Adrenal gland (tissue), 12 donors: ENCODE results near the gene TUBGCP6. TPM values are rescaled to one million over a fixed set of nuclear protein-coding genes. Genes with fewer than 3 reads are reported as not detected.

Experiments
- DNase-seq, 7 donors: peaks; one replicate each; pipeline ENCODE4 v3.0.0-alpha.2; 2019 to 2020
- H3K27ac ChIP-seq, 5 donors: fragments of 200-600 bp; sonication (generic) in 4 of 5; 1 replicate in 3 of 5; 2 replicates in 2 of 5; pipeline versions ENCODE4 v1.5.1 to v1.8.0; 2016 to 2020; ENCODE audit warnings: mild to moderate bottlenecking in 1 of 5
- H3K27me3 ChIP-seq: fragments of 200-600 bp; 2 replicates; pipeline ENCODE4 v1.8.0; 2021
- H3K36me3 ChIP-seq, 2 donors: fragments of 200-600 bp; replicated peaks in 1 of 2; 1 replicate in 1 of 2; 2 replicates in 1 of 2; pipeline versions ENCODE4 v1.5.1 to v1.8.0; 2018 to 2022
- H3K4me1 ChIP-seq, 2 donors: fragments of 200-600 bp; replicated peaks in 1 of 2; 1 replicate in 1 of 2; 2 replicates in 1 of 2; pipeline versions ENCODE4 v1.5.1 to v1.8.0; 2018 to 2021
- H3K4me3 ChIP-seq, 4 donors: fragments of 200-600 bp; sonication (generic) in 3 of 4; one replicate each; pipeline ENCODE4 v1.5.1; 2016 to 2018
- H3K9me3 ChIP-seq, 3 donors: fragments of 200-600 bp; sonication (generic) in 1 of 3; replicated peaks in 1 of 3; 1 replicate in 2 of 3; 2 replicates in 1 of 3; pipeline versions ENCODE4 v1.5.1 to v1.8.0; 2016 to 2021
- POLR2A ChIP-seq, 2 donors: fragments of 450-650 bp; IDR thresholded peaks; one replicate each; pipeline ENCODE4 v1.6.1; 2017; ENCODE audit warnings: antibody characterized with exemption in 2 of 2, mild to moderate bottlenecking in 2 of 2, moderate library complexity in 1 of 2
- WGBS, 4 donors: extraction: QIAGEN DNeasy Blood & Tissue Kit in 2 of 4; methylation state at CpG; one replicate each; pipeline versions ENCODE4 v1.1.5 to v1.1.7; 2013 to 2017; 5-methylcytosine and 5-hydroxymethylcytosine counted together
- intact Hi-C, 2 donors: fragments of 100-400 bp; cut with DNase I; formaldehyde crosslinking; loops; one replicate each; pipeline versions ENCODE4 v1.14.1 to v1.15.0; 2022 to 2023
- polyA plus RNA-seq, 3 donors: library from polyadenylated mRNA; stranded (reverse); fragments of 200-250 nt in 2 of 3; fragments of 350-450 nt in 1 of 3; fragmentation: Illumina TruSeq in 1 of 3; extraction: RNeasy Lipid Tissue Mini Kit (QIAGEN cat#74804) in 1 of 3; gene quantifications; one replicate each; pipeline ENCODE4 v1.2.3, GENCODE V29; 2013 to 2014
- total RNA-seq, 9 donors: library from RNA; depleted of rRNA in 4 of 9; stranded (reverse); fragments of >200 nt in 4 of 9; fragments of 120-200 nt in 1 of 9; fragmentation: NEBNext Ultra II Directional in 1 of 9; extraction: Animal tissue kit (Norgen Biotek cat#: 25700) in 1 of 9; gene quantifications; one replicate each; pipeline versions ENCODE4 v1.1.0 to v1.2.4, GENCODE V29; 2013 to 2023
- TF ChIP-seq, protein P1 (sequence below), 6 experiments: fragments of 450-650 bp in 4 of 6; fragments of 200-600 bp in 2 of 6; sonication (generic) in 1 of 6; IDR thresholded peaks; 1 replicate in 5 of 6; 2 replicates in 1 of 6; pipeline versions ENCODE4 v1.5.1 to v1.8.0; 2016 to 2021; ENCODE audit warnings: antibody characterized with exemption in 6 of 6, mild to moderate bottlenecking in 2 of 6, moderate library complexity in 1 of 6
- donor health status: healthy with polysubstance abuse.
- donor health status: Bipolar disorder and iron deficiency.
- donor health status: DM: yes; HTN: yes; CAD: no.
- donor health status: DM: no; HTN: no; CAD: no.
- donor health status: DM: no; HTN: no; CAD: no.
- donor health status: DM: yes; HTN: yes; CAD: no.

The TUBGCP6 gene
- total and polyA plus RNA-seq, 12 donors = 8.3 to 171 (median 47.4) TPM

DNA sequence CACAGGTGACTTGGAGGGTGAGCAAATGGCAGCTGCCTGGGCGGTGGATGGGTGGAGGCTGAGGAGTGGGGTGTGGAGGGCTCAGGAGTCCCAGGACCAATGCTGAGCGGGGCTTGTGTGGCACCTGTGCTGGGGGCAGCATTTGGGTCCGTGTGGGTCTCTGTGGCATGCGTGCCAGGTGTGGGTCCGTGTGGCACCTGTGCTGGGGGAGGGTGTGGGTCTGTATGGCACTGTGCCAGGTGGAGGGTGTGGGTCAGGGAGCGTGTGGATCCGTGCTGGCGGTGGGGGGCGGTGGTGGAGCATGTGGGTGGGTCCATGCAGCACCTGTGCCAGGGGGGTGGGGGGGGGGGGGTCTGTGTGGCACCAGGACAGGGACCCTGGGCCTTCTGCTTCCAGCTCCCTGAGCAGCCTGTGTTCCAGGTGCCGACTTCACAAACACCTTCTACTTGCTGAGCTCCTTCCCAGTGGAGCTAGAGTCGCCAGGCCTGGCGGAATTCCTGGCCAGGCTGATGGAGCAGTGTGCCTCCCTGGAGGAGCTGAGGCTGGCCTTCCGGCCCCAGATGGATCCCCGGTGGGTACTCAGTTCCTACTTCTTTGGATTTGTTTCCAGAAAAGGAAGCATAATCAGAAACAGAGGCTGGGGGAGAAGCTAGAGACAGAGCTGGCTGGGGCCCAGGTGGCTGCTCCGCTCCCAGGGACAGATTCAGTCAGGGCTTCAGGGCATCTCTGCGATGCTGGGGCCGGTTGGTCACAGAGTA is 29.3 kb downstream of the TUBGCP6 start:
- TF ChIP-seq POLR2A (IDR thresholded peaks at IDR 0.05) = no peak
- TF ChIP-seq, protein P1, sequence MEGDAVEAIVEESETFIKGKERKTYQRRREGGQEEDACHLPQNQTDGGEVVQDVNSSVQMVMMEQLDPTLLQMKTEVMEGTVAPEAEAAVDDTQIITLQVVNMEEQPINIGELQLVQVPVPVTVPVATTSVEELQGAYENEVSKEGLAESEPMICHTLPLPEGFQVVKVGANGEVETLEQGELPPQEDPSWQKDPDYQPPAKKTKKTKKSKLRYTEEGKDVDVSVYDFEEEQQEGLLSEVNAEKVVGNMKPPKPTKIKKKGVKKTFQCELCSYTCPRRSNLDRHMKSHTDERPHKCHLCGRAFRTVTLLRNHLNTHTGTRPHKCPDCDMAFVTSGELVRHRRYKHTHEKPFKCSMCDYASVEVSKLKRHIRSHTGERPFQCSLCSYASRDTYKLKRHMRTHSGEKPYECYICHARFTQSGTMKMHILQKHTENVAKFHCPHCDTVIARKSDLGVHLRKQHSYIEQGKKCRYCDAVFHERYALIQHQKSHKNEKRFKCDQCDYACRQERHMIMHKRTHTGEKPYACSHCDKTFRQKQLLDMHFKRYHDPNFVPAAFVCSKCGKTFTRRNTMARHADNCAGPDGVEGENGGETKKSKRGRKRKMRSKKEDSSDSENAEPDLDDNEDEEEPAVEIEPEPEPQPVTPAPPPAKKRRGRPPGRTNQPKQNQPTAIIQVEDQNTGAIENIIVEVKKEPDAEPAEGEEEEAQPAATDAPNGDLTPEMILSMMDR (IDR thresholded peaks at IDR 0.05) = no peak
- no peak for DNase-seq

DNA sequence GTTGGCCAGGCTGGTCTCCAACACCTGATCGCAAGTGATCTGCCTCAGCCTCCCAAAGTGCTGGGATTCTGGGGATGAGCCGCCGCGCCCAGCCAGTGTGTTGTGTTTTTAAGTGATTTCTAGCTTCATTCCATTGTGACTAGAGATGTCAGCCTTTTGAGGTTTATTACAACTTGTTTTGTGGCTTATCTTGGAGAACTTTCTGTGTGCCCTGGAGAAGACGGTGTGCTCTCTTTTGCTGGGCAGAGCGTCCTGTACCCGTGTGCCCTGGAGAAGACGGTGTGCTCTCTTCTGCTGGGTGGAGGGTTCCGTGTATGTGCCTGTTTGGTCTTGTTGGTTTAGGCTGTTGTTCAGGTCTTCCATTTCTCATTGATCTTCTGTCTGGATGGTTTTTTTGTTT is 31.6 kb downstream of the TUBGCP6 start:
- TF ChIP-seq, protein P1 (IDR thresholded peaks at IDR 0.05) = no peak
- TF ChIP-seq POLR2A (IDR thresholded peaks at IDR 0.05) = no peak
- Histone ChIP-seq H3K9me3 (no peaks in the 10 kb centered on the region), H3K4me3 (no peak overlapping the region), H3K27ac (no peak overlapping the region), H3K27me3 (no peaks in the 10 kb centered on the region), H3K4me1 (peaks cover 0 to 9% of the 10 kb centered on the region in 2 donors), H3K36me3 (peaks cover 0 to 82% of the 10 kb centered on the region in 2 donors)
- WGBS, 4 donors = 96 to 98% (median 97%) methylated on average over 9 of the region's 9 CpGs
- no peak for DNase-seq
- intact Hi-C loops = no loop called here

More for the DNA sequence above, 29.3 kb downstream of the TUBGCP6 start:
- Histone ChIP-seq H3K36me3 (peaks cover 0 to 79% of the 10 kb centered on the region in 2 donors), H3K4me3 (no peak overlapping the region), H3K9me3 (no peaks in the 10 kb centered on the region), H3K27me3 (no peaks in the 10 kb centered on the region), H3K27ac (no peak overlapping the region), H3K4me1 (no peaks in the 10 kb centered on the region)
- intact Hi-C loops = no loop called here
- 72 to 89% (median 76%) methylated on average over 4 to 17 of the region's 17 CpGs for WGBS, 4 donors

DNA sequence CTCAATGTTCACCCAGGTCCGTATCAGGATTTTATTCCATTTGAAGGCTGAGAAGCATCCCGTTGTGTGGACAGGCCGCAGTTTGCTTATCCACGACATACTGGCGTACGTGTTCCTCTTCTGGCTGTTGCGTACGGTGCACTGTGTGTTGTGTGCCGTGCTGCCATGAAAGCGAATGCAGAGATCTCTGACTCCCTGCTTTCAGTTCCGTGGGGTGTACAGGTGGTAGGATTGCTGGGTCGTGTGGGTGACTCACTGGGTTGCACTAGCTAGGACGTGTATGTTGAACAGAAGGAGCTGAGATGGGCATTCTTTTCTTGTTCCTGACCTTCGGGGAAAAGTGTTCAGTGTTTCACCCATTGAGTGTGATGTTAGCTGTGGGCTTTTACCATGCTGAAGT is 33.7 kb downstream of the TUBGCP6 start:
- Histone ChIP-seq H3K27me3 (no peaks in the 10 kb centered on the region), H3K9me3 (no peaks in the 10 kb centered on the region), H3K27ac (no peak overlapping the region), H3K4me3 (no peak overlapping the region), H3K4me1 (peaks cover 0 to 9% of the 10 kb centered on the region in 2 donors), H3K36me3 (peaks cover 0 to 79% of the 10 kb centered on the region in 2 donors)
- TF ChIP-seq POLR2A (IDR thresholded peaks at IDR 0.05) = no peak
- DNase-seq = no peak
- WGBS, 4 donors = 81 to 88% (median 85%) methylated on average over 14 of the region's 14 CpGs
- intact Hi-C loops = loop anchor here in 1 of 2 donors (2.0 kb wide), 1 partner anchor 64 kb away; no protein-coding TSS in a partner anchor

DNA sequence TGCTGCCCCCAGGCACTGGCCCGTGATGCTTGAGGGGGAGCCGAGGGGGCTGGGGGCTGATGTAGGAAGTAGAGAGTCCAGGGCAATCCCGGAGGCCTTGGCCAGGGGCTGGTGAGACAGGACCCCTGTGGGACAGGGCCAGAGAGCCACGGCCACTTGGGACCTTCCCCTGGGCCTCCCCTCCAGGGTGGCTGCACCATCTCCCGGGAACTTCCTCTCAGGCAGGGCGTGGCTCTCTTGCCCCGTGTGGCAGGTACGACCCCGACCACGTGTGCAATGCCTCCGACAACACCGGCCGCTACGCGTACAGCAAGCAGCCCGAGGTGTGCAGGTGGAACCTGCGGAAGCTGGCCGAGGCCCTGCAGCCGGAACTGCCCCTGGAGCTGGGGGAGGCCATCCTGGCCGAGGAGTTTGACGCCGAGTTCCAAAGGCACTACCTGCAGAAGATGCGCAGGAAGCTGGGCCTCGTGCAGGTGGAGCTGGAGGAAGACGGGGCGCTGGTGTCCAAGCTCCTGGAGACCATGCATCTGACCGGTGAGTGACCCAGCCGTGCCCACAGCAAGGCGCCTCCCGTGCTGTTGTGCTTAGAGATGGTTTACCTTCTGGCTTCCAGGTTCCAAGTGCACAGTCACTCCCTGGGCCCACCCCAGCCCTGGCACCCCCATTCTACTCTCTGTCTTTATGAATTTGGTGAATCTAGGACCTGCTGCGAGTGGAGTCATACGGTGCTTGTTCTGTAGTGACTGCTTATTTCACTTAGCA is 34.3 kb downstream of the TUBGCP6 start:
- TF ChIP-seq, protein P1 (IDR thresholded peaks at IDR 0.05) = no peak
- no peak for TF ChIP-seq POLR2A (IDR thresholded peaks at IDR 0.05)
- 82 to 99% (median 85%) methylated on average over 9 to 32 of the region's 32 CpGs for WGBS, 4 donors
- DNase-seq = peak in 1 of 7 donors; percentile 39
- Histone ChIP-seq H3K27me3 (no peaks in the 10 kb centered on the region), H3K4me3 (no peak overlapping the region), H3K4me1 (peaks cover 0 to 9% of the 10 kb centered on the region in 2 donors), H3K36me3 (peaks cover 0 to 74% of the 10 kb centered on the region in 2 donors), H3K27ac (no peak overlapping the region), H3K9me3 (no peaks in the 10 kb centered on the region)
- intact Hi-C loops = loop anchor here in 1 of 2 donors (2.0 kb wide), 1 partner anchor 64 kb away; no protein-coding TSS in a partner anchor
